Measurements from ENCODE around the gene SETD9. TPM values are rescaled to one million over a fixed set of nuclear protein-coding genes. Genes with fewer than 3 reads are reported as not detected.

The SETD9 gene
- total and polyA plus RNA-seq, 9 of the 15 experiments (the other 6 are each of a cell fraction or from before 2014, with no cell fraction given), result 10.8 to 32.6 (median 19.8) TPM

- Histone ChIP-seq H3K27ac (ENCODE audit: extremely low read depth, low read depth, low read length) (no peak overlapping the region), H3K9me1 (ENCODE audit: control insufficient read depth, insufficient read depth, low read length) (no peaks in the 10 kb centered on the region), H3K4me2 (ENCODE audit: insufficient read depth, low read length) (no peak overlapping the region), H3K79me2 (ENCODE audit: control insufficient read depth, insufficient read depth, low read length) (no peaks in the 10 kb centered on the region), H3K4me1 (replicated peaks in 1 of 2; ENCODE audit: control insufficient read depth in 2 of 2, insufficient read depth in 2 of 2, low read length in 2 of 2) (no peaks in the 10 kb centered on the region), H3K36me3 (ENCODE audit: control insufficient read depth, insufficient read depth, low read length) (peaks cover 63% of the 10 kb centered on the region), H3K4me3 (no peak overlapping the region), H3K9ac (ENCODE audit: insufficient read depth in 1 of 2, low read depth in 2 of 2, low read length in 2 of 2) (no peak overlapping the region), H3K9me3 (replicated peaks; ENCODE audit: control insufficient read depth, insufficient read depth, low read depth, low read length) (0 out of 2 replicates have a peak, but pooled peaks cover 3% of the 10 kb centered on the region), H2AFZ (ENCODE audit: low read depth, low read length) (no peak overlapping the region), H3K27me3 (ENCODE audit: control insufficient read depth in 2 of 2, insufficient read depth in 2 of 2, low read length in 2 of 2) (no peaks in the 10 kb centered on the region), H4K20me1 (replicated peaks; ENCODE audit: control insufficient read depth, insufficient read depth, low read length) (no peaks in the 10 kb centered on the region)
- in situ Hi-C loops (cut with MboI) (no loop called here), intact Hi-C loops (cut with micrococcal nuclease) (no loop called here)
- DNase-seq (ENCODE audit: extremely low read depth in 1 of 4, low spot score in 3 of 4) (no peak), ATAC-seq (no peak), FAIRE-seq (no peak)
- WGBS (ENCODE audit: insufficient coverage, low coverage, missing lambda C conversion rate), result 100% methylated on average over 6 of the region's 6 CpGs
- POLR2A ChIA-PET, result interaction anchor here (0.8 to 2.3 kb wide), 3 partner anchors 9 to 1049 kb away, joined by 3 to 12 read pairs (median 4); partner anchors contain the start of gene SETD9
- TF ChIP-seq MYBL2 (IDR thresholded peaks at IDR 0.05; ENCODE audit: low read depth) (no peak), MYBL2 (CRISPR knock-in tag; IDR thresholded peaks at IDR 0.05; ENCODE audit: borderline replicate concordance) (no peak), DMBX1 (CRISPR knock-in tag; IDR thresholded peaks at IDR 0.05; ENCODE audit: borderline replicate concordance) (no peak), CBX1 (IDR thresholded peaks at IDR 0.05; ENCODE audit: low read depth) (no peak), RFX5 (IDR thresholded peaks at IDR 0.05; ENCODE audit: low read depth, low read length) (no peak), MIER1 (IDR thresholded peaks at IDR 0.05; ENCODE audit: low read depth) (no peak), TOE1 (IDR thresholded peaks at IDR 0.05; ENCODE audit: borderline replicate concordance) (no peak), TOE1 (CRISPR knock-in tag; IDR thresholded peaks at IDR 0.05; ENCODE audit: borderline replicate concordance, low read depth) (no peak), SAFB2 (IDR thresholded peaks at IDR 0.05; ENCODE audit: borderline replicate concordance, low read depth, low read length, severe bottlenecking) (no peak), ZNF3 (CRISPR knock-in tag; IDR thresholded peaks at IDR 0.05) (no peak), RBM39 (optimal IDR thresholded peaks at IDR 0.05; ENCODE audit: low read depth, low read length) (no peak), ZNF75A (CRISPR knock-in tag; IDR thresholded peaks at IDR 0.05) (no peak), ZNF740 (CRISPR knock-in tag; IDR thresholded peaks at IDR 0.05) (no peak), ZNF740 (tag; IDR thresholded peaks at IDR 0.05) (no peak), ZEB2 (IDR thresholded peaks at IDR 0.05) (no peak), TFAM (CRISPR knock-in tag; conservative IDR thresholded peaks at IDR 0.05) (no peak), ZNF146 (CRISPR knock-in tag; IDR thresholded peaks at IDR 0.05; ENCODE audit: unreplicated experiment) (no peak), GATAD2A (IDR thresholded peaks at IDR 0.05) (no peak), MECOM (CRISPR knock-in tag; IDR thresholded peaks at IDR 0.05) (no peak), ESRRB (CRISPR knock-in tag; IDR thresholded peaks at IDR 0.05; ENCODE audit: borderline replicate concordance) (no peak)
- CTCF ChIA-PET (ENCODE audit: low intra/inter-chr PET ratio), result no interaction called here
- BruUV-seq (replicated peaks), result no TSS peak
These were observed 13.5 kb downstream of the SETD9 start for GRCh38 chr5:56922922-56923321.

Data from K562 (cell line).